Activated gamma-delta T cell (primary cell): ENCODE data around the gene LYPD8.
"Not testable (repeated sequence)": the region's sequence is repeated elsewhere in the genome, so short reads cannot be mapped to it uniquely, and the experiment has no call there.

ENCODE experiments used
- DNase-seq: peaks from one replicate; lab custom pipeline; 2025; lab: John Stamatoyannopoulos, UW
- total RNA-seq, 2 donors: gene quantifications; one replicate each; lab custom pipeline; 2026; lab: John Stamatoyannopoulos, UW

LYPD8 gene
- total RNA-seq: 0 reads per million in 2 donors

GRCh38 chr1:248755517-248755916 lies at the start of gene LYPD8:
TSS of gene LYPD8 (minus strand) at chr1:248755759. CDS start at chr1:248751081, 4,678 bp downstream.
- DNase-seq: no peak

GRCh38 chr1:248804771-248805681 lies 49.5 kb upstream of the LYPD8 start:
- DNase-seq: no peak

DNA sequence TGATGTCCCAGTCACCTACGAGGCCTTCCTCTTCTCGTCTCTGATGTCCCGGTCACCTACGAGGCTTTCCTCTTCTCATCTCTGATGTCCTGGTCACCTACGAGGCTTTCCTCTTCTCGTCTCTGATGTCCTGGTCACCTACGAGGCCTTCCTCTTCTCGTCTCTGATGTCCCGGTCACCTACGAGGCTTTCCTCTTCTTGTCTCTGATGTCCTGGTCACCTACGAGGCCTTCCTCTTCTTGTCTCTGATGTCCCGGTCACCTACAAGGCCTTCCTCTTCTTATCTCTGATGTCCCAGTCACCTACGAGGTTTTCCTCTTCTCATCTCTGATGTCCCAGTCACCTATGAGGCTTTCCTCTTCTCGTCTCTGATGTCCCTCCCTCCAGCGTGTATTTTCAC lies 47.9 kb upstream of the LYPD8 start:
- not testable (repeated sequence) for DNase-seq

DNA sequence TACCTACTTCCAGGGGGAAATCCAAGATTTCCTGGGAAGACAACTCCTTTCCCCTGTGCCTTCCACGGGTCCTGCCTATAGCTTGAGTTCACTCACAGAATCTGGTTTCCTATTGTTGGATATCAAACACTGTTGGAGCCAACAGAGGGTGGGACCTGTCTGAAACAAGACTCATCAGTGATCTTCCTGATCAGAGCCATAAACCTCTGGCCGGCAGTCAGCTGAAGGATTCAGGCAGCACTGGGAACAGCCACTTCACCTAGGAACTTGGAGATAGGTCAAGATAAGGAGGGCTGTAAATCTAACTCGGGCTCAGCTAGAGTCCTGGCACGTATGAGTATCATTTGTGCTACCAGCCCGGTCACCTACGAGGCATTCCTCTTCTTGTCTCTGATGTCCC lies 46.9 kb upstream of the LYPD8 start:
- DNase-seq: no peak

GRCh38 chr1:248800459-248800858 lies 44.9 kb upstream of the LYPD8 start:
- no peak for DNase-seq

- no peak for DNase-seq
Observed at GRCh38 chr1:248798791-248799190, 43.2 kb upstream of the LYPD8 start.

- DNase-seq: not testable (repeated sequence)
Observed at GRCh38 chr1:248794663-248795062, 39.1 kb upstream of the LYPD8 start.

GRCh38 chr1:248793592-248793991 lies 38.0 kb upstream of the LYPD8 start:
- no peak for DNase-seq

GRCh38 chr1:248792342-248792741 lies 36.8 kb upstream of the LYPD8 start:
- DNase-seq: no peak

GRCh38 chr1:248791010-248791409 lies 35.5 kb upstream of the LYPD8 start:
- no peak for DNase-seq

GRCh38 chr1:248790456-248790855 lies 34.9 kb upstream of the LYPD8 start:
- no peak for DNase-seq

DNA sequence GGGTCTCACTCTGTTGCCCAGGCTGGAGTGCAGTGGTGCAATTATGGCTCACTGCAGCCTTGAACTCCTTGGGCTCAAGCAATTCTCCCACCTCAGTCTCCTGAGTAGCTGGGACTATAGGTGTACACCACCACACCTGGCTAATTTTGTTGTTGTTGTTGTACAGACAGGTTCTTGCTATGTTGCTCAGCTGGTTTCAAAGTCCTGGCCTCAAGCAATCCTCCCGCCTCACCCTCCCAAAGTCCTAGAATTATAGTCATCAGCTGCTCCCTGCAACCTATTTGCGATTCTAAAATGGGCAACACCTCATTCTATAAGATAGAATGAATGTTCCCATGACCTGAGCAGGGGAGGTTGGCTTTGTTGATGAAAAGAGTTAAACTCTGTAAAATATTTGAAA lies 33.8 kb upstream of the LYPD8 start:
- DNase-seq: not testable (repeated sequence)

GRCh38 chr1:248788327-248788726 lies 32.8 kb upstream of the LYPD8 start:
- DNase-seq: no peak

DNA sequence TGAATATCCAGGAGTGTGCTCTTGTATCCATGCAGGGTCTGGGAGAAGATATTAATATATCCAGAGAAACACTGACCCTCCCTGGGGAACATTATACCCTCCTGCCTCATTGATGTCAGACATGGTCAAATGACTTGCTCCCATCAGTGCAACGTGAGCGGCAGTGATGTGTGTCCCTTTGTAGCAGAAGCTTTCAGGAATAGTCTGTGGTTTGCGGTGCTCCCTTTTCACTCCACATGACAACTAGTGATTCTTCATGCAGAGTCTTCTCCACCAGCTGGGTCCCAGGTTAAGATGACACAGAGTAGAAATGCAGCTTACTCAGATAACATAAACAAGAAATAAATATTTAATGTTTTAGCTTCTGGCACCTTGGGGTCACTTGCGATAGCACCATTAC lies 31.9 kb upstream of the LYPD8 start:
- no peak for DNase-seq

DNA sequence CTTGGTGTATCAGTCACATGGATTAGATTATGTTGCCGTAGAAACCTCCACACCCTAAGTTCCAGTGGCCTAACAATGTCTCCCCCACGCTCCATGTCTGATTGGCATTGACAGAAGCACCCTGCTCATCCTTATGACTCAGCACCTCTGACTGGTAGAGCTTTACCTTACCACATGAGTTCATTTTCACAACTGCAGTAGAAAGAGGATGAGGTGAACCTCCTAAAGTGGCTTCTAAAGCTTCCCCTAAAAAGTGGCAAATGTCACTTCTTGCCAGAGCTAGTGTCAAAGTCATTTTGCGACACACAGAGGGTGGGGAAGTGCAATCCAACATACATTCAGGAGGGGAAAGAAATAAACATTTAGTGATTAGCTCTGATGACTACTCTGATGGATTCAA lies 30.6 kb upstream of the LYPD8 start:
- DNase-seq: no peak

GRCh38 chr1:248783367-248783766 lies 27.8 kb upstream of the LYPD8 start:
- DNase-seq: no peak

DNA sequence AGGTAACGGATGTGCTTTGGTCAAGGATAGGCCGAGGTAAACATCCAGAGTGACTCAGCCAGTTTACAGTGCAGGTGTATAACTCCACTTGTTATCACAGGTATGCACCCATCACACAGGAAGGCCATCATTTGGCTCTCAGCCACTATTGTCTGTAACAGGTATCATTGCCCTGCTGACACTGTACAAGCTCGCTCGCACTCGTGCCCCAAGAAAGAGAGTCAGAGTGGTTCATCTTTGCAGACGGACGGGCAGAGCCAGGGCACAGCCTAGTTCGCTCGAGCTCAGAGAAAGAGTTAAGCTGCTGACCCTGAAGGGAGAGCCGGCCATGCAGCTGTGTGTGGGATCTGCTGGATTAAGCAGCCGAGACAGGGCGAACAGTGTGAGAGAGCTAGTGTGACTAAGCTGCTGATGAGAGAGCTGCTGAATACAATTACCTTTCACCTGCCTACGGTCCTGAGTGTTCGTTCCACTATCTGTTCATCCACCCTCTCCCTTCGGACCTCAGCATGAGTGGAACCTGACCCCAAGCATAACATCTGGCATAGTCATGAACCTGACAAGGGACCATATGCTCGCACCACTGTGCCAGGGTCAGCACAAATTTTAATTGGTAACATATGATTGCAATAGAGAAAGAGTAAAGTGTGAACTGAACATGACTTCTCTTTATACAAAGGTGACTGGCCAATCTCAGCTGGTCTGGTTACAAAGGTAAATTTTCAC lies 27.0 kb upstream of the LYPD8 start:
- no peak for DNase-seq

GRCh38 chr1:248779350-248779749 lies 23.8 kb upstream of the LYPD8 start:
- DNase-seq: no peak

GRCh38 chr1:248778906-248779305 lies 23.3 kb upstream of the LYPD8 start:
- DNase-seq: no peak

DNA sequence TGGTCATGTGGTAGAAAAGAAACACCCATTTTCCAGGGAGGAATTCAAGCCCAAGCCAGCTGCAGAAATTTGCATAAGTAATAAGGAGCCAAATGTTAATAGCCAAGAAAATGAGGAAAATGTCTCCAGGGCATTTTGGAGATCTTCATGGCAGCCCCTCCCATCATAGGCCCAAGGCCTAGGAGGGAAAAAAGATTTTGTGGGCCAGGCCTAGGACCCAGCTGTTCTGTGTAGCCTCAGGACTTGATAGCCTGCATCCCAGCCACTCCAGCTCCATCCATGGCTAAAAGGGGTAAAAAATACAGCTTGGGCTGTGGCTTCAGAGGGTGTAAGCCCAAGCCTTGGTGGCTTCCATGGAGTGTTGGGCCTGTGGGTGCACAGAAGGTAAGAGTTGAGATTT lies 21.4 kb upstream of the LYPD8 start:
- DNase-seq: no peak

DNA sequence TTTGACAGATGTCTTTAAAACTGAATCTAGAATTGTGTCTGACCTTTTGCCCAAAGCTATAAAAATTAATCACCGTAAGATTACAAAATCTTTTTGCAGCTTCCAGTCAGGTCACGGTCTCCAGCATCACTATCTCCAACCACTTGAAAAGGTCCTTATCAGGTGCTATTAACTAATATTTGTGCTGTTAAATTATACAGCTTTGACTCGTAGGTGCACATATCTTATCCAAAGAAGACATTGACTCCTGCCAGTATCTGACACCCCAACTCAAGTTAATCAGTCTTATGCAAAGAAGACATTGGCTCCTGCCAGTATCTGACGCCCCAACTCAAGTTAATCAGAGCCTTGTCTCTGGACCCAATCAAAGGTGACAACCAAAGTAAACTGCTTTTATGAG lies 19.9 kb upstream of the LYPD8 start:
- no peak for DNase-seq

- no peak for DNase-seq
Observed at GRCh38 chr1:248759644-248760043, 4.1 kb upstream of the LYPD8 start.

DNA sequence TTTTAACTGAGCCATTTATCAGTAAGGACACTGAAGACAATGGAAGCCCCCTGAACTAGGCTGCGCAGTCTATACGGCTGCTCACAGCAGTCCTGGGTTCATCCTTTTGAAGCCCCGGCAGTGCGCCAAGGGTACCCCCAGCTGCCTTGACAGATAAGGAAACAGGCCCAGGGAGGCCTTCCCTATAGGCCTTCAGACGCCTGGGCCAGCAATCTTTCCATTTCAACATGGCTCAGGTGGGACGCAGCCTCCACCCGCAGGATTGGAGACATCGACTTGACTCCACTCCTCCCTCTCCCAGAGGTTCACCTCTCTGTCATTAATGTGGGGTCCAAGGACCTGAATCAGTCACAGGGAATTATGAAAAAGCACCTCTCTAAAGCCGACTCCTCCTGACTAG lies 2.8 kb upstream of the LYPD8 start:
- no peak for DNase-seq
